Transverse colon (tissue), 3 donors: ENCODE data around the gene LRSAM1.

Experiments used
- EP300 ChIP-seq: sonication (generic); formaldehyde crosslinking; IDR thresholded peaks from one replicate; pipeline ENCODE4 v1.6.1; 2017; ENCODE audit warnings: antibody characterized with exemption, low read depth
- POLR2A ChIP-seq: fragments of 450-650 bp; IDR thresholded peaks from one replicate; pipeline ENCODE4 v1.6.1; 2016; ENCODE audit warnings: antibody characterized with exemption, mild to moderate bottlenecking, moderate library complexity
- POLR2AphosphoS5 ChIP-seq, 3 donors: sonication (generic); formaldehyde crosslinking; IDR thresholded peaks; one replicate each; pipeline ENCODE4 v1.6.1; 2016; ENCODE audit warnings: antibody characterized with exemption in 3 of 3

GRCh38 chr9:127474592-127474991 is 23.3 kb downstream of the LRSAM1 start:
- TF ChIP-seq POLR2A (no peak), EP300 (no peak), POLR2AphosphoS5 (IDR thresholded peaks at IDR 0.05) (no peak)
